ENCODE data around the gene NTM. TPM values are rescaled to one million over a fixed set of nuclear protein-coding genes. Genes with fewer than 3 reads are reported as not detected.

NTM gene
- total RNA-seq, 6 donors from 2014 or later = 4.1 to 151 (median 115) TPM

- H3K9me3 ChIP-seq = no peaks in the 10 kb centered on the region
- H3K4me3 ChIP-seq = no peak overlapping the region
- 54 to 55% methylated on average over 6 of the region's 6 CpGs for WGBS, 2 donors
- no peaks in the 10 kb centered on the region for H3K27me3 ChIP-seq
- ATAC-seq (ENCODE audit: low FRiP score in 2 of 2) (peak in 1 of 2 donors; percentile 51), DNase-seq (no peak)
- no peak overlapping the region for H3K27ac ChIP-seq
- peaks cover 0 to 7% (median 0%) of the 10 kb centered on the region in 4 donors for H3K4me1 ChIP-seq
- TF ChIP-seq EP300 (IDR thresholded peaks at IDR 0.05) = no peak
- TF ChIP-seq POLR2AphosphoS5 (IDR thresholded peaks at IDR 0.05) = no peak
- TF ChIP-seq CTCF (IDR thresholded peaks at IDR 0.05) = no peak
- no peak for TF ChIP-seq POLR2A (IDR thresholded peaks at IDR 0.05)
- no peaks in the 10 kb centered on the region for H3K36me3 ChIP-seq
Observed at GRCh38 chr11:132056689-132057088, 686.3 kb downstream of the NTM start.

- Histone ChIP-seq H3K4me3 (no peak overlapping the region), H3K27ac (no peak overlapping the region), H3K36me3 (no peaks in the 10 kb centered on the region), H3K4me1 (peaks cover 0 to 7% (median 0%) of the 10 kb centered on the region in 4 donors), H3K27me3 (no peaks in the 10 kb centered on the region), H3K9me3 (no peaks in the 10 kb centered on the region)
- WGBS, 2 donors = 56 to 63% methylated on average over 3 of the region's 3 CpGs
- no peak for TF ChIP-seq CTCF (IDR thresholded peaks at IDR 0.05)
- TF ChIP-seq EP300 (IDR thresholded peaks at IDR 0.05) = no peak
- no peak for TF ChIP-seq POLR2A (IDR thresholded peaks at IDR 0.05)
- TF ChIP-seq POLR2AphosphoS5 (IDR thresholded peaks at IDR 0.05) = no peak
- DNase-seq = no peak
- ATAC-seq (ENCODE audit: low FRiP score in 2 of 2) = no peak
Observed at GRCh38 chr11:132057266-132057665, 686.9 kb downstream of the NTM start.

- peaks cover 0 to 7% (median 0%) of the 10 kb centered on the region in 4 donors for H3K4me1 ChIP-seq
- no peaks in the 10 kb centered on the region for H3K36me3 ChIP-seq
- no peaks in the 10 kb centered on the region for H3K27me3 ChIP-seq
- H3K4me3 ChIP-seq = no peak overlapping the region
- peak overlapping the region in 1 of 4 donors; percentile 26 for H3K27ac ChIP-seq
- DNase-seq (peak in 1 of 2 donors; percentile 26), ATAC-seq (ENCODE audit: low FRiP score in 2 of 2) (peak; percentile 47 to 80)
- TF ChIP-seq EP300 (IDR thresholded peaks at IDR 0.05) (no peak), POLR2AphosphoS5 (IDR thresholded peaks at IDR 0.05) (peak in 1 of 2 donors; percentile 4), CTCF (IDR thresholded peaks at IDR 0.05) (no peak)
- WGBS, 2 donors = 60 to 62% methylated on average over 8 of the region's 8 CpGs
- no peaks in the 10 kb centered on the region for H3K9me3 ChIP-seq
Observed at GRCh38 chr11:132058211-132058772, 687.9 kb downstream of the NTM start.

GRCh38 chr11:132060567-132060966, 690.2 kb downstream of the NTM start:
- no peak overlapping the region for H3K4me3 ChIP-seq
- H3K9me3 ChIP-seq = no peaks in the 10 kb centered on the region
- no peak for DNase-seq
- H3K4me1 ChIP-seq = peaks cover 0 to 7% (median 0%) of the 10 kb centered on the region in 4 donors
- TF ChIP-seq POLR2A (IDR thresholded peaks at IDR 0.05) (no peak), POLR2AphosphoS5 (IDR thresholded peaks at IDR 0.05) (no peak), CTCF (IDR thresholded peaks at IDR 0.05) (no peak), EP300 (IDR thresholded peaks at IDR 0.05) (no peak)
- no peaks in the 10 kb centered on the region for H3K27me3 ChIP-seq
- no peak for ATAC-seq (ENCODE audit: low FRiP score in 2 of 2)
- WGBS, 2 donors = 84 to 88% methylated on average over 2 of the region's 2 CpGs
- no peaks in the 10 kb centered on the region for H3K36me3 ChIP-seq
- H3K27ac ChIP-seq = no peak overlapping the region

- no peak for ATAC-seq (ENCODE audit: low FRiP score in 2 of 2)
- Histone ChIP-seq H3K27me3 (no peaks in the 10 kb centered on the region), H3K4me1 (peaks cover 0 to 7% (median 0%) of the 10 kb centered on the region in 4 donors), H3K27ac (no peak overlapping the region), H3K36me3 (no peaks in the 10 kb centered on the region), H3K9me3 (peaks cover 0 to 4% (median 0%) of the 10 kb centered on the region in 4 donors), H3K4me3 (no peak overlapping the region)
- 93 to 94% methylated on average over 1 of the region's 1 CpG for WGBS, 2 donors
- TF ChIP-seq POLR2AphosphoS5 (IDR thresholded peaks at IDR 0.05) = no peak
- no peak for TF ChIP-seq POLR2A (IDR thresholded peaks at IDR 0.05)
- no peak for TF ChIP-seq CTCF (IDR thresholded peaks at IDR 0.05)
- no peak for TF ChIP-seq EP300 (IDR thresholded peaks at IDR 0.05)
- DNase-seq = no peak
Observed at GRCh38 chr11:132062031-132062430, 691.6 kb downstream of the NTM start.
